HepG2 (cell line): ENCODE data around the gene VAMP8. TPM values are rescaled to one million over a fixed set of nuclear protein-coding genes. Genes with fewer than 3 reads are reported as not detected.

Experiments
- ATF7-NPFF ChIP-seq: sonication (generic); formaldehyde crosslinking; IDR thresholded peaks from 2 replicates; pipeline ENCODE4 v1.8.1; 2023; ENCODE audit warnings: mild to moderate bottlenecking, low read depth, missing genetic modification reagents, moderate library complexity
- EP300 ChIP-seq, 3 experiments: sonication (generic) in 1 of 3; formaldehyde crosslinking in 1 of 3; IDR thresholded peaks; 2 replicates each; pipeline versions ENCODE4 v1.5.1 to v1.6.1; 2011 to 2020; ENCODE audit warnings: low read depth in 2 of 3, low read length in 2 of 3, borderline replicate concordance in 1 of 3, improper control_type of control experiment in 1 of 3, mild to moderate bottlenecking in 1 of 3, missing genetic modification reagents in 1 of 3, moderate library complexity in 1 of 3
- KDM6A ChIP-seq: IDR thresholded peaks from 2 replicates; pipeline ENCODE4 v1.6.1; 2016; ENCODE audit warnings: low read depth
- MXD4 ChIP-seq: IDR thresholded peaks from 2 replicates; pipeline ENCODE4 v1.6.1; 2016; ENCODE audit warnings: mild to moderate bottlenecking, missing biosample characterization, missing genetic modification reagents
- PATZ1 ChIP-seq: sonication (generic); formaldehyde crosslinking; IDR thresholded peaks from 2 replicates; pipeline ENCODE4 v1.4.0; 2020; ENCODE audit warnings: missing genetic modification reagents
- PCBP2 ChIP-seq: fragments of 200-400 bp; formaldehyde crosslinking; optimal IDR thresholded peaks from 2 replicates; pipeline ENCODE3; 2018; ENCODE audit warnings: low read length, low read depth; ENCODE audit not compliant: poor library complexity, severe bottlenecking
- PRMT3 ChIP-seq: sonication (generic); formaldehyde crosslinking; IDR thresholded peaks from 2 replicates; pipeline ENCODE4 v1.8.1; 2022; ENCODE audit warnings: low read depth, mild to moderate bottlenecking, moderate library complexity, missing genetic modification reagents, borderline replicate concordance
- RARA ChIP-seq: IDR thresholded peaks from 2 replicates; pipeline ENCODE4 v1.6.1; 2016; ENCODE audit warnings: missing genetic modification reagents, missing compliant biosample characterization
- SRSF4 ChIP-seq: fragments of 200-400 bp; formaldehyde crosslinking; IDR thresholded peaks from one replicate; pipeline ENCODE4 v1.6.1; 2018; ENCODE audit warnings: mild to moderate bottlenecking, low read depth, low read length, moderate library complexity; ENCODE audit not compliant: poor library complexity, severe bottlenecking
- TEAD2 ChIP-seq: sonication (generic); formaldehyde crosslinking; IDR thresholded peaks from 2 replicates; pipeline ENCODE4 v1.9.0; 2021; ENCODE audit warnings: missing genetic modification reagents
- ZBTB21 ChIP-seq: sonication (generic); formaldehyde crosslinking; IDR thresholded peaks from 2 replicates; pipeline ENCODE4 v1.4.0; 2020; ENCODE audit warnings: missing genetic modification reagents
- ZFY ChIP-seq: sonication (generic); formaldehyde crosslinking; IDR thresholded peaks from 2 replicates; pipeline ENCODE4 v1.4.0; 2020; ENCODE audit warnings: missing genetic modification reagents
- ZNF292 ChIP-seq: sonication (generic); formaldehyde crosslinking; IDR thresholded peaks from 2 replicates; pipeline ENCODE4 v1.8.1; 2022; ENCODE audit warnings: mild to moderate bottlenecking, low read depth, missing genetic modification reagents, borderline replicate concordance
- ZNF331 ChIP-seq: sonication (generic); formaldehyde crosslinking; IDR thresholded peaks from 2 replicates; pipeline ENCODE4 v1.4.0; 2020; ENCODE audit warnings: missing genetic modification reagents
- ZNF687 ChIP-seq: sonication (generic); formaldehyde crosslinking; IDR thresholded peaks from 2 replicates; pipeline ENCODE4 v1.5.1; 2020; ENCODE audit warnings: mild to moderate bottlenecking, missing genetic modification reagents, moderate library complexity
- ZNF772 ChIP-seq: sonication (generic); formaldehyde crosslinking; IDR thresholded peaks from 2 replicates; pipeline ENCODE4 v1.5.0; 2020; ENCODE audit warnings: mild to moderate bottlenecking, missing genetic modification reagents
- polyA plus RNA-seq, 8 experiments: library from polyadenylated mRNA; depleted of rRNA in 3 of 8; stranded (reverse) in 7 of 8; unstranded in 1 of 8; fragments of >200 nt; fragmentation: Illumina TruSeq in 4 of 8; extraction: Trizol in 4 of 8; gene quantifications; 2 replicates each; pipeline versions ENCODE4 v1.2.1 to v1.2.3, GENCODE V29; 2011 to 2016; ENCODE audit warnings: low read depth in 4 of 8, missing spikeins in 1 of 8, mixed read lengths in 1 of 8; ENCODE audit not compliant: insufficient read depth in 1 of 8
- total RNA-seq, 5 experiments: library from RNA; depleted of rRNA; stranded (reverse); fragments of >200 nt; fragmentation: Illumina TruSeq; extraction: Trizol; gene quantifications; 2 replicates each; pipeline ENCODE4 v1.2.3, GENCODE V29; 2016; ENCODE audit warnings: low read depth in 1 of 5
- TF ChIP-seq, protein P1 (sequence below), 2 experiments: sonication (generic) in 1 of 2; formaldehyde crosslinking in 1 of 2; IDR thresholded peaks; 2 replicates each; pipeline versions ENCODE4 v1.6.1 to v1.9.0; 2014 to 2022; ENCODE audit warnings: antibody characterized with exemption in 1 of 2, borderline replicate concordance in 1 of 2, inconsistent platforms in 1 of 2, low read depth in 1 of 2, missing genetic modification reagents in 1 of 2

Gene VAMP8
- total and polyA plus RNA-seq, 2 of the 13 experiments (the other 11 are each of a cell fraction or from before 2014, with no cell fraction given) = 83.3 to 157 TPM

- TF ChIP-seq, protein P1, sequence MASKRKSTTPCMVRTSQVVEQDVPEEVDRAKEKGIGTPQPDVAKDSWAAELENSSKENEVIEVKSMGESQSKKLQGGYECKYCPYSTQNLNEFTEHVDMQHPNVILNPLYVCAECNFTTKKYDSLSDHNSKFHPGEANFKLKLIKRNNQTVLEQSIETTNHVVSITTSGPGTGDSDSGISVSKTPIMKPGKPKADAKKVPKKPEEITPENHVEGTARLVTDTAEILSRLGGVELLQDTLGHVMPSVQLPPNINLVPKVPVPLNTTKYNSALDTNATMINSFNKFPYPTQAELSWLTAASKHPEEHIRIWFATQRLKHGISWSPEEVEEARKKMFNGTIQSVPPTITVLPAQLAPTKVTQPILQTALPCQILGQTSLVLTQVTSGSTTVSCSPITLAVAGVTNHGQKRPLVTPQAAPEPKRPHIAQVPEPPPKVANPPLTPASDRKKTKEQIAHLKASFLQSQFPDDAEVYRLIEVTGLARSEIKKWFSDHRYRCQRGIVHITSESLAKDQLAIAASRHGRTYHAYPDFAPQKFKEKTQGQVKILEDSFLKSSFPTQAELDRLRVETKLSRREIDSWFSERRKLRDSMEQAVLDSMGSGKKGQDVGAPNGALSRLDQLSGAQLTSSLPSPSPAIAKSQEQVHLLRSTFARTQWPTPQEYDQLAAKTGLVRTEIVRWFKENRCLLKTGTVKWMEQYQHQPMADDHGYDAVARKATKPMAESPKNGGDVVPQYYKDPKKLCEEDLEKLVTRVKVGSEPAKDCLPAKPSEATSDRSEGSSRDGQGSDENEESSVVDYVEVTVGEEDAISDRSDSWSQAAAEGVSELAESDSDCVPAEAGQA (IDR thresholded peaks at IDR 0.05; ENCODE audit: low read depth) = no peak
- TF ChIP-seq, protein P1 (CRISPR knock-in tag; IDR thresholded peaks at IDR 0.05; ENCODE audit: borderline replicate concordance) = no peak
- TF ChIP-seq ZBTB21 (CRISPR knock-in tag) = no peak
- TF ChIP-seq PRMT3 (CRISPR knock-in tag) = no peak
- no peak for TF ChIP-seq PCBP2
- TF ChIP-seq ZNF331 = 0 out of 2 replicates have a peak, but pooled peaks have one; percentile 33
- TF ChIP-seq TEAD2 = no peak
- no peak for TF ChIP-seq ZNF772
- peak; percentile 81 for TF ChIP-seq ZNF687 (CRISPR knock-in tag)
- TF ChIP-seq ATF7-NPFF (CRISPR knock-in tag) = no peak
- no peak for TF ChIP-seq ZFY (CRISPR knock-in tag)
- no peak for TF ChIP-seq EP300 (IDR thresholded peaks at IDR 0.05; ENCODE audit: low read depth in 2 of 2, low read length in 2 of 2)
- TF ChIP-seq EP300 (CRISPR knock-in tag; IDR thresholded peaks at IDR 0.05; ENCODE audit: borderline replicate concordance) = no peak
- TF ChIP-seq ZNF292 = peak; percentile 55; the same call in 1 of the 2 replicates
- no peak for TF ChIP-seq SRSF4
- TF ChIP-seq PATZ1 = peak; percentile 64; the same call in 1 of the 2 replicates
- 0 out of 2 replicates have a peak, but pooled peaks have one; percentile 31 for TF ChIP-seq MXD4 (CRISPR knock-in tag)
- TF ChIP-seq KDM6A (CRISPR knock-in tag) = no peak
- TF ChIP-seq RARA (CRISPR knock-in tag) = peak; percentile 46; the same call in 1 of the 2 replicates
These were observed 15.6 kb downstream of the VAMP8 start (continued) for GRCh38 chr2:85593023-85593422.
